IPS-NIHi7 (cell line): Measurements from ENCODE around the gene RBL1.
"Not testable (repeated sequence)": the region's sequence is repeated elsewhere in the genome, so short reads cannot be mapped to it uniquely, and the experiment has no call there.

ENCODE experiments used
- DNase-seq: peaks from one replicate; pipeline ENCODE4 v3.0.0; 2012; ENCODE audit warnings: mixed read lengths; ENCODE audit errors: extremely low spot score

RBL1 gene

GRCh38 chr20:37072293-37073196 is 23.3 kb downstream of the RBL1 start:
- no peak for DNase-seq

DNA sequence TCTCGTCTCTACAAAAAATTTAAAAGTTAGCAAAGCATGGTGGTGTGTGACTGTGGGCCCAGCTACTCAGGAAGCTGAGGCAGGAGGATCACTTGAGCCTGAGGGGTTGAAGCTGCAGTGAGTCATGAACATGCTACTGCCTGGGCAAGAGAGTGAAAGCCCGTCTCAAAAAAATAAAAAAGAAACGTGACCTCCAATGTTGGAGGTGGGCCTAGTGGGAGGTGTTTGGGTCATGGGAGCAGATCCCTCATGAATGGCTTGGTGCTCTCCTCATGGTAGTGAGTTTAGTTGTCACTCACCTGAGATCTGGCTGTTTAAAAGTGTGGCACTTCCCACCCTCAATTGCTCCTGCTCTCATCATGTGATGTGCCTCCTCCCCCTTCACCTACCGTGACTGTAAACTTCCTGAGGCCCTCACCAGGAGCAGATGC is 24.3 kb downstream of the RBL1 start:
- no peak for DNase-seq

- not testable (repeated sequence) for DNase-seq
Observed at GRCh38 chr20:37069563-37069962, 26.2 kb downstream of the RBL1 start.

- DNase-seq, result no peak
Observed at GRCh38 chr20:37066168-37066567, 29.6 kb downstream of the RBL1 start.

- DNase-seq, result no peak
Observed at GRCh38 chr20:37055276-37055675, 40.5 kb downstream of the RBL1 start.

DNA sequence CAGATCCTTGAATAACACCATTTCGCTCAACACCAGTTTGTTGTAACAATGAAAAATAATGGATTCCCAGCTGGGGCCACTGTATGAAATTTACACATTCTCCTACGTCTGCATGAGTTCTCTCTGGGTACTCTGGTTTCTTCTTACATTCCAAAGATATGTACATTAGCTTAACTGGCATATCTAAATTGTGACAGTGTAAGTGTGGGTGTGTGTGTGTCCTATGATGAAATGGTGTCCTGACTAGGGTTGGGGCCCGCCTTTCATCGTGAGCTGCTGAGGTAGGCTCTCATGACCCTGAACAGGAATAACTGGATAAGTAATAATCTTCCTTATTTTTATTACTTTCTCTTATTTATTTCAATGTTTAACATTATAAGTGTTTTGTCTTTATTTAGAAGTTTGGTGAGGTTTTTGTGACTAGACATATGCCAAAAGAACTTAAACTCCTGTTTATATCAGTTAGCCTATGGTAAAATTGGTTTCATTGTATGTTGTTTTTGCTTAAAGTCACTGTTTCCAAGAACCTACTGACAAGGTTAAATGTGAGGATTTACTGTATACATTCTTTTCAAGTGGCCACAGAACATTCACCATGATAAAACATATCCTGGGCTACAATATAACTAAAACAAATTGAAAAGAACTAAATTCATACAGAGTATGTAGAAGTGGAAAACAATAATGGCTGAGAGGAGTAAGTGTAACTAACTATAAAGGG is 42.4 kb downstream of the RBL1 start:
- DNase-seq, result no peak

GRCh38 chr20:37042986-37043972 is 52.5 kb downstream of the RBL1 start:
- no peak for DNase-seq

DNA sequence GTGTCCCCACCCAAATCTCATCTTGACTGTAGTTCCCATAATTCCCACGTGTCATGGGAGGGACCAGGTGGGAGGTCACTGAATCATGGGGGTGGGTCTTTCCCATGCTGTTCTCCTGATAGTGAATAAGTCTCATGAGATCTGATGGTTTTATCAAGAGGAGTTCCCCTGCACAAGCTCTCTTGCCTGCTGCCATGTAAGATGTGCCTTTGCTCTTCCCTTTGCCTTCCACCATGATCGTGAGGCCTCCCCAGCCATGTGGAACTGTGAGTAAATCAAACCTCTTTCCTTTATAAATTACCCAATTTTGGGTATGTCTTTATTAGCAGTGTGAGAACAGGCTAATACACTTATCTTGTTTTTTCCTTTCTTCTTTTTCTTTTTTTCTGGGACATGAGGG is 56.4 kb downstream of the RBL1 start:
- not testable (repeated sequence) for DNase-seq

DNA sequence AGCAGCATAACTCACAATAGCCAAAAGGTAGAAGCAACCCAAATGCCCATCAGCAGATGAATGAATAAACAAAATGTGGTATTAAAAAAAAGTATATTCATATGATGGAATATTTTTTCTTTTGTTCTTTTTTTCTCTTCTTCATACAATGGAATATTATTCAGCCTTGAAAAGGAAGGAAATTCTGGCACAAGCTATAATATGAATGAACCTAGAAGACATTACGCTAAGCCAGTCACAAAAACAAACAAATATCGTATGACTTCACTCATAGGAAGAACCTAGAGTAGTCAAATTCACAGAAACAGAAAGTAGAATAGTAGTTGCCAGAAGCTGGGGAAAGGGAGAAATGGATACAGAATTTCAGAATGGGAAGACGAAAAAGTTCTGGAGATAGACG is 63.7 kb downstream of the RBL1 start:
- DNase-seq, result no peak

DNA sequence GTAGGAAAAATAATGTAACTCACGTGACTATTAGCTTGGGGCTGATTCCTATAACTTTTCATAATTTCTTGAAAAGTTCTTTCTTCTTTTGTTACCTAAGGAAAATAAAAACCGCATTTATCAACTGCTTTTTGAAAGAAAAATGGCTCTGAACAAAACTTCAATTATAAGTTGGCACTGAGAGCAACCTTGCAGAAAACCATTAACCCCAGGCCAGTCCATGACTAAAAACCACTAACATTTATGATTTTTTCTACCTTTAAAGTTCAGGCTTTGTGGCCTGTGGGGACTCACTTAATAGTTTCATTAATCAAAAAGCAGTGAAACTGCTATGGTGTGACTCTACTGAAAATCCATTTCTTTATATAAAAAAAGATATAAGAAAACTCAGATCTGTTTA is 75.2 kb downstream of the RBL1 start:
- no peak for DNase-seq

- not testable (repeated sequence) for DNase-seq
Observed at GRCh38 chr20:37012631-37013030, 83.2 kb downstream of the RBL1 start.

DNA sequence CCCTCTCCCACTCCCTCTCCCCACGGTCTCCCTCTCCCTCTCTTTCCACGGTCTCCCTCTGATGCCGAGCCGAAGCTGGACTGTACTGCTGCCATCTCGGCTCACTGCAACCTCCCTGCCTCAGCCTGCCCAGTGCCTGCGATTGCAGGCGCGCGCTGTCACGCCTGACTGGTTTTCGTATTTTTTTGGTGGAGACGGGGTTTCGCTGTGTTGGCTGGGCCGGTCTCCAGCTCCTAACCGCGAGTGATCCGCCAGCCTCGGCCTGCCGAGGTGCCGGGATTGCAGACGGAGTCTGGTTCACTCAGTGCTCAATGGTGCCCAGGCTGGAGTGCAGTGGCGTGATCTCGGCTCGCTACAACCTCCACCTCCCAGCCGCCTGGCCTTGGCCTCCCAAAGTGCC is 83.9 kb downstream of the RBL1 start:
- not testable (repeated sequence) for DNase-seq

DNA sequence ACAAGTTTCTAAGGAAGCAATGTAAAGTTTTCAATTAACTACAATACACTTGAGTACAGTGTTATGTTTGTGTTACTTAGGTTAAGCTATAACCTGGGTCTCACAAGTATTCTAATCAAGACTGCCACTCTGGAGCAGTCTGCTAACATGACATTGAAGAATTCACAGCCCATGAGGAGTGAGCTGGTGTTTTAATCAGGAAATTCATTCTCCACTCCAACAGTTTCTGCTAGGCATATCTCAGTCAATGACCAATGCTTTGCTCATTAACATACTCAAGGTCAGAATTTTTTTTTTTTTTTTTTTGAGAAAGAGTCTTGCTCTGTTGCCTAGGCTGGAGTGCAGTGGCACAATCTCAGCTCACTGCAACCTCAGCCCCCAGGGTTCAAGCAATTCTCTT is 84.7 kb downstream of the RBL1 start:
- DNase-seq, result no peak

GRCh38 chr20:37007898-37008649 is 87.7 kb downstream of the RBL1 start:
- no peak for DNase-seq

DNA sequence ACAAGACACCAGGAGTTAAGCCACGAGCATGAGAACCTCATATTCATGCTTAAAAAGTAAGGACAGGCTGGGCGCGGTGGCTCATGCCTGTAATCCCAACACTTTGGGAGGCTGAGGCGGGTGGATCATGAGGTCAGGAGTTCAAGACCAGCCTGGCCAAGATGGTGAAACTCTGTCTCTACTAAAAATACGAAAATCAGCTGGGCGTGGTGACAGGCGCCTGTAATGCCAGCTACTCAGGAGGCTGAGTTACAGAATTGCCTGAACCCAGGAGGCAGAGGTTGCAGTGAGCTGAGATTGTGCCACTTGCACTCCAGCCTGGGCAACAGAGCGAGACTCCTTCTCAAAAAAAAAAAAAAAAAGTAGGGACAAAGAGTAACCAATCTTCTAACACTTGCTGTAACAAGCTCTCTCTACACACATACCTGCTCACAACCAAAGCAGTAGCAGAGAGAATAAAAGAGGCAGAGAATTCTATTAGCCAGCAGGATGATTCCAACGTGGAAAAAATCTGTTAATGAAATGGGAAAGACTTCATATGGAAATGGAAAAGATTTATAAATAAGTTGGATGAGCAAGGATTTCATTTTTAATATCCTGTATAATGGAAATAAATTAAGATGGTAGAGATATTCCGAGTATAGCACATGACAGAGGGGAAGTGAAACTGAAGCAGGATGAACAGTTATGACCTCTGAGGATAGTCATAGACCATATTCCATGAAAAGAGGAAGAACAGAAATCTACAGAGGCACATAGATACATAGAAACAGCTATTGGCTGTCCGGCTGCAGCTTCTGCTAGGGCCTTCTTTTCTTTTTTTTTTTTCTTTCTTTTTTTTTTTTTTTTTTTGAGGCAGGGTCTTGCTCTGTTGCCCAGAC is 90.5 kb downstream of the RBL1 start:
- DNase-seq, result not testable (repeated sequence)

- DNase-seq, result not testable (repeated sequence)
Observed at GRCh38 chr20:37001634-37002033, 94.2 kb downstream of the RBL1 start.

DNA sequence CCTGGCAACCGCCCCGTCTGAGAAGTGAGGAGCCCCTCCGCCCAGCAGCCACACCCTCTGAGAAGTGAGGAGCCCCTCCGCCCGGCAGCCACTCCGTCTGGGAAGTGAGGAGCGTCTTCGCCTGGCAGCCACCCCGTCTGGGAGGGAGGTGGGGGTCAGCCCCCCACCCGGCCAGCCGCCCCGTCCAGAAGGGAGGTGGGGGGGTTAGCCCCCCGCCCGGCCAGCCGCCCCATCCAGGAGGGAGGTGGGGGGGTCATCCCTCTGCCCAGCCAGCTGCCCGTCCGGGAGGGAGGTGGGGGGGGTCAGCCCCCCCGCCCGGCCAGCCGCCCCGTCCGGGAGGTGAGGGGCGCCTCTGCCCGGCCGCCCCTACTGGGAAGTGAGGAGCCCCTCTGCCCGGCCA is 95.6 kb downstream of the RBL1 start:
- not testable (repeated sequence) for DNase-seq

GRCh38 chr20:36998652-36999051 is 97.1 kb downstream of the RBL1 start:
- no peak for DNase-seq

- no peak for DNase-seq
Observed at GRCh38 chr20:36997121-36997520, 98.7 kb downstream of the RBL1 start.

- not testable (repeated sequence) for DNase-seq
Observed at GRCh38 chr20:36994221-36994620, 101.6 kb downstream of the RBL1 start.
